OCI-LY3 (cell line): ENCODE measurements around the gene SESN1.

Experiments used
- H2AFZ ChIP-seq: fragments of 200-600, 300-600 bp; shearing (Covaris generic); 2 replicates; pipeline ENCODE4 v1.6.0; 2014; ENCODE audit warnings: antibody characterized with exemption, low read depth, low read length
- H3K27ac ChIP-seq: fragments of 200-600, 300-600 bp; sonication (generic); 2 replicates; pipeline ENCODE4 v1.5.1; 2014; ENCODE audit warnings: mild to moderate bottlenecking, low read length, moderate library complexity, mixed read lengths
- H3K27me3 ChIP-seq: fragments of 200-600, 300-600 bp; sonication (generic); 2 replicates; pipeline ENCODE4 v1.6.1; 2014; ENCODE audit warnings: low read depth, low read length, mixed read lengths
- H3K36me3 ChIP-seq: fragments of 200-600, 300-600 bp; sonication (generic); replicated peaks from 2 replicates; pipeline ENCODE3; 2014; ENCODE audit warnings: low read depth, low read length, mixed read lengths
- H3K4me1 ChIP-seq: fragments of 300-600, 200-600 bp; sonication (generic); 2 replicates; pipeline ENCODE4 v1.6.1; 2014; ENCODE audit warnings: low read length, mixed read lengths
- H3K4me2 ChIP-seq: fragments of 200-600, 300-600 bp; sonication (generic); 2 replicates; pipeline ENCODE4 v1.6.1; 2014; ENCODE audit warnings: low read length, mixed read lengths
- H3K4me3 ChIP-seq: fragments of 300-600, 200-600 bp; sonication (generic); 2 replicates; pipeline ENCODE4 v1.5.1; 2014; ENCODE audit warnings: antibody characterized with exemption, mild to moderate bottlenecking, low read length, moderate library complexity
- H3K79me2 ChIP-seq: fragments of 300-600, 200-600 bp; shearing (Covaris generic); 2 replicates; pipeline ENCODE4 v1.6.1; 2014; ENCODE audit warnings: mild to moderate bottlenecking, low read length, mixed read lengths
- H3K9ac ChIP-seq: fragments of 300-600, 200-600 bp; shearing (Covaris generic); 2 replicates; pipeline ENCODE4 v1.6.0; 2014; ENCODE audit warnings: mild to moderate bottlenecking, low read length, moderate library complexity
- H3K9me3 ChIP-seq: fragments of 200-600, 300-600 bp; shearing (Covaris generic); 2 replicates; pipeline ENCODE4 v1.6.1; 2014; ENCODE audit warnings: low read length, mixed read lengths; ENCODE audit not compliant: insufficient read depth
- H4K20me1 ChIP-seq: fragments of 200-600, 300-600 bp; sonication (generic); 2 replicates; pipeline ENCODE4 v1.6.1; 2016; ENCODE audit warnings: low read length, mixed read lengths; ENCODE audit not compliant: insufficient read depth
- EZH2phosphoT487 ChIP-seq: fragments of 200-600 bp; shearing (Covaris generic); IDR thresholded peaks from 2 replicates; pipeline ENCODE4 v1.6.1; 2018; ENCODE audit warnings: antibody characterized with exemption, mixed run types, low read depth
- TF ChIP-seq, protein P1 (sequence below): fragments of 200-600, 300-600 bp; sonication (generic); IDR thresholded peaks from 2 replicates; pipeline ENCODE4 v1.5.1; 2014; ENCODE audit warnings: antibody characterized with exemption, low read length, low read depth

Gene SESN1

DNA sequence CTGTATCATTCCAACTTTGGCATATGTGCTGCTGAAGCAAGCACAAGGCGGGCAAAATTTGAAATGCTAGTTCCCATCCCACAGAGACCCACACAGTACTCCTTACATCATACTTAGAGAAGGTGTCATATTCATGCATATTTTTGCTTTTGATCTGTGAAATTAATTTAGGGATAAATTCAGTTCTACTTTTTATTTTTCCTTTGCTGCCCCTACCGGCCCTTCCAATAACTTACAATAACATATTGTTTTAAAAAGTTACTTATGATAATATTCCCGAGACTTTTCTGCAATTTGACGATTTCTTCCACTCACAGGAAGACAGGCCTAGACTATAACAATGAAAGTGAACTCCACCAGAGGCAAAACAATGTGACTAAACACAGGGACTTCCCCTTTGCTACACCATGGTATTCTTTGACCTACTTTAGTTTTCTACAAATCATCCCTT lies 35.0 kb downstream of the SESN1 start:
- Histone ChIP-seq H3K4me1 (no peaks in the 10 kb centered on the region), H3K27me3 (no peaks in the 10 kb centered on the region), H3K4me3 (no peak overlapping the region), H3K79me2 (no peaks in the 10 kb centered on the region), H2AFZ (no peak overlapping the region), H3K9me3 (no peaks in the 10 kb centered on the region), H3K4me2 (no peak overlapping the region), H3K27ac (no peak overlapping the region), H3K36me3 (no peaks in the 10 kb centered on the region), H3K9ac (no peak overlapping the region), H4K20me1 (no peaks in the 10 kb centered on the region)
- TF ChIP-seq EZH2phosphoT487 = no peak
- TF ChIP-seq, protein P1, sequence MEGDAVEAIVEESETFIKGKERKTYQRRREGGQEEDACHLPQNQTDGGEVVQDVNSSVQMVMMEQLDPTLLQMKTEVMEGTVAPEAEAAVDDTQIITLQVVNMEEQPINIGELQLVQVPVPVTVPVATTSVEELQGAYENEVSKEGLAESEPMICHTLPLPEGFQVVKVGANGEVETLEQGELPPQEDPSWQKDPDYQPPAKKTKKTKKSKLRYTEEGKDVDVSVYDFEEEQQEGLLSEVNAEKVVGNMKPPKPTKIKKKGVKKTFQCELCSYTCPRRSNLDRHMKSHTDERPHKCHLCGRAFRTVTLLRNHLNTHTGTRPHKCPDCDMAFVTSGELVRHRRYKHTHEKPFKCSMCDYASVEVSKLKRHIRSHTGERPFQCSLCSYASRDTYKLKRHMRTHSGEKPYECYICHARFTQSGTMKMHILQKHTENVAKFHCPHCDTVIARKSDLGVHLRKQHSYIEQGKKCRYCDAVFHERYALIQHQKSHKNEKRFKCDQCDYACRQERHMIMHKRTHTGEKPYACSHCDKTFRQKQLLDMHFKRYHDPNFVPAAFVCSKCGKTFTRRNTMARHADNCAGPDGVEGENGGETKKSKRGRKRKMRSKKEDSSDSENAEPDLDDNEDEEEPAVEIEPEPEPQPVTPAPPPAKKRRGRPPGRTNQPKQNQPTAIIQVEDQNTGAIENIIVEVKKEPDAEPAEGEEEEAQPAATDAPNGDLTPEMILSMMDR = peak; percentile 32; the same call in 1 of the 2 replicates

DNA sequence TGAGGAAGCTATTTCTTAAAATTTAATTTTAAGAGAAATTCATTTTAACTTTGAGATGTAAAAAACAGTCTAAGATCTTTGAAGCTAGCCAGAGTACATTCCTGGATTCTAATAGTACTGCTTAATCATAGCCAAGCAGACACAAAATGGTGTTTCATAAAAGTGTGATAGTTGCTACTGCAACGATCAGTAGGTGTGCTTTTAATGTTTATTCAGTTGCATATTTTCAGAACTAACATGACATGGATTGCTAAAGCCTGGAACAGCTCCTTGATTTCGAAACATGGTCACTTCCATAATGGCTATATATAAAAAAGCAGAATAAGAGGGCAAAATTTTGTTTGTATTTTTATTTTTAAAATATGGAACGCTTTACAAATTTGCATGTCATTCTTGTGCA lies 35.5 kb downstream of the SESN1 start:
- Histone ChIP-seq H3K27me3 (no peaks in the 10 kb centered on the region), H3K9me3 (no peaks in the 10 kb centered on the region), H3K79me2 (no peaks in the 10 kb centered on the region), H3K27ac (no peak overlapping the region), H3K4me2 (no peak overlapping the region), H3K4me3 (no peak overlapping the region), H2AFZ (no peak overlapping the region), H4K20me1 (no peaks in the 10 kb centered on the region), H3K36me3 (no peaks in the 10 kb centered on the region), H3K4me1 (no peaks in the 10 kb centered on the region), H3K9ac (no peak overlapping the region)
- TF ChIP-seq EZH2phosphoT487 = no peak
- TF ChIP-seq, protein P1 = no peak

DNA sequence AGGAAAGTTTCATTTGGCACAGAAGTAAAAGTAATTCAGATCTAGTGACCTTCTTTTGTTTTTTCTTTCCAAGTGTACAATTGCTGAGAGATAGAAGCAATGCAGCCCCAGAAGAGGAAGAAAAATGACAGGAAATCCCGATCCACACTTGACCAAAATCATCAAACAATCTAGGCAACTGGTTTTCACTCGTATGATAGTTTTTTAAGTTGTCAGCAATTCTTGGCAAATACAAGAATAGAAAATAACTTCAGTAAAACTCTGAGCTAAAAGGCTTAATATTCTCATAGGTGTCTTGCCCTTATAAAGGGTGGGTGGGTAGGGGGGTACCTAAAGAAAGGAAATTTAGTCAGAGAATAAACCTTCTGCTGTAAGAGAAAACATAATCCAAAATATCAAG lies 36.0 kb downstream of the SESN1 start:
- Histone ChIP-seq H3K4me3 (no peak overlapping the region), H3K36me3 (no peaks in the 10 kb centered on the region), H3K27ac (no peak overlapping the region), H4K20me1 (no peaks in the 10 kb centered on the region), H2AFZ (no peak overlapping the region), H3K79me2 (no peaks in the 10 kb centered on the region), H3K9me3 (no peaks in the 10 kb centered on the region), H3K4me2 (no peak overlapping the region), H3K9ac (no peak overlapping the region), H3K4me1 (no peaks in the 10 kb centered on the region), H3K27me3 (no peaks in the 10 kb centered on the region)
- no peak for TF ChIP-seq EZH2phosphoT487
- TF ChIP-seq, protein P1 = no peak

DNA sequence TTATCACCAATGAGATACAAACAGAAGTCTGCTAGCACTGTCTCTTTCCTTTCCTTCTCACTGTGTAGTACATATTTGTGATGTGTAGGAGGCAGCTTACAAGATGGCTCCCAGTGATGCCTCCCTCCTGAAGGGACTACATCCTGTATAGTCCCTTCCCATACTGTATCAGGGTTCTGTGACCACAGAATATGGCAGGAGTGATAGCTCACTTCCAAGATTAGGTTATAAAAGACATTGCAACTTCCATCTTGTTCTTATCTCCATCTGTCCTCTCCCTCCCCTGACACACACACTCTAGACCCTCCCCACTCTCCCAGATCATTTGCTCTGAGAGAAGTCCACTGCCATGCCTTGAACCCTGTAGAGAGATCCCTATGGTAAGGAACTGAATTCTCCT lies 38.0 kb downstream of the SESN1 start:
- TF ChIP-seq, protein P1 = no peak
- TF ChIP-seq EZH2phosphoT487 = no peak
- Histone ChIP-seq H3K27me3 (0 out of 2 replicates have a peak, but pooled peaks cover 4% of the 10 kb centered on the region), H3K4me3 (no peak overlapping the region), H3K36me3 (no peaks in the 10 kb centered on the region), H3K9ac (no peak overlapping the region), H3K9me3 (no peaks in the 10 kb centered on the region), H3K27ac (no peak overlapping the region), H3K79me2 (no peaks in the 10 kb centered on the region), H3K4me2 (no peak overlapping the region), H3K4me1 (peaks cover 11% of the 10 kb centered on the region), H2AFZ (no peak overlapping the region), H4K20me1 (no peaks in the 10 kb centered on the region)
